ENCODE results near the gene CTNNA3.

The CTNNA3 gene

DNA sequence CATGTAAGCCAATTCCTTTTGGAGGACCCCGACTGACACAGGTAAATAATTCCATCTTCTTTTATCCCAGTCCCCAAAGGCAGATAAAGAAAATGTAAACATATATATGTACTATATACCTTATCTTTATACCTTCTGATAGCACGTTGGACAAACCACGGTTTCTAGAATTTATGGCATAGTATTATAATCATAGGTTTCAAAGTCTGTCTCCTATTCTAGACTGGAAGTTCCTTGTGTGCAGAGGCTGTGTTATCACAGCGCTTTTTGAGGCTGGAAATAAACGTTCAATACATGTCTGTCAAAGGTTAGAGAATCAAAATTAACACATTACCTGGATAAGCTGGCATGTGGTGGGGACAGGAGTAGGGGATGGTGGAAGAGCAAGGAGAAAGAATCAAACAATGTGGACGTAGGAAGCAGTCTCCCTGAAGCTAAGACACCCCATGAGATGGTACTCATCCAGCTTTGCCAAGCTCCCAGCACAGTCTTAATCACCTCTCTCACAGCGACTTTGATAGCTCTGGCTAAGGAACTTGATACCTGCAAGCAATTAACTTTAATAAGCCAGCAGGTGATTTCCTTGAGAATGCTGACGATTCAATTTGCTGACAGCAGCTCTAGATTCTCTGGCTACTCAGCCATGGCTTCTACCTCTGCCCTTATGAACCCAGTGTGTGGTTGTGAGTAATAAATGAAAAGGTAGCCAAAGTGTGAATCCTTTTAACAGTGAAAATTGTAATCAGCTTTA is 978.6 kb downstream of the CTNNA3 start:
- in situ Hi-C loops (cut with HindIII; ENCODE audit: low sequenced_read_pairs), result no loop called here

DNA sequence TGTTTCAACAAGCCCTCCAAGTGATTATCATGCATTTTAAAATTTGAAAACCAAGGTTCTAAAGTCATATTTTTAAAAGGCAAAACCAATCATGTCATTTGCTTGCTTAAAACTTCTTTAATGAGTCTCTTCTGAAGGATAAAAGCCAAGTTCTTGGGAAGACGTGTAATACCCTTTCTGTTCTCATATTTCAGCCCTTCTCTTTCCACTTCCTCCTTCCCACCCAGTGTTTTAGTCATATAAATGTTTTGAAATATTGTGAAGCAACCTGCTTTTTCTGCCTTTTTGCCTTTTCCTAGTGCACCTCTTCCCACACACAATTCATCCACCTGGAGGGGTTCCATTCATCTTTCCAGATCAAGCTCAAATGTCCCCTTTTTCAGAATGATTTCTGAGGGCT is 981.3 kb downstream of the CTNNA3 start:
- in situ Hi-C loops (cut with HindIII; ENCODE audit: low sequenced_read_pairs), result no loop called here

DNA sequence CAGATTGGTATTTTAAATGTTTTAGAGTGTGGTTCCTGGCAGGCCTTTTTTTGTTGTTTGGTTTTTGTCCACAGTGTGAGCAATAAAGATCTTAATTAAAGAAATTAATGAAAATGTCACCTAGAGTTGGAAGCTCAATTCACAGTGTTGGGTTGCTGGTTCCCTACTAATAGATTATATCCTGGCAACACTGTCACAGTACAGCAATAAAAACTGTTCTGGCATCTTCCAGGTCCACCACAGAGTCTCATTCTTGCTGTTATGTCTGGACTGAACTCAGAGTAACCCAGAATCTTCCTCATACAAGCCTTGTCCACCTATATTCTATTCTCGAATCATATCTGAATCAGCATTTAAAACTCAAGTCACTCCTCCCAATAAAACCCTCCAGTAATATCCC is 982.6 kb downstream of the CTNNA3 start:
- in situ Hi-C loops (cut with HindIII; ENCODE audit: low sequenced_read_pairs), result no loop called here

DNA sequence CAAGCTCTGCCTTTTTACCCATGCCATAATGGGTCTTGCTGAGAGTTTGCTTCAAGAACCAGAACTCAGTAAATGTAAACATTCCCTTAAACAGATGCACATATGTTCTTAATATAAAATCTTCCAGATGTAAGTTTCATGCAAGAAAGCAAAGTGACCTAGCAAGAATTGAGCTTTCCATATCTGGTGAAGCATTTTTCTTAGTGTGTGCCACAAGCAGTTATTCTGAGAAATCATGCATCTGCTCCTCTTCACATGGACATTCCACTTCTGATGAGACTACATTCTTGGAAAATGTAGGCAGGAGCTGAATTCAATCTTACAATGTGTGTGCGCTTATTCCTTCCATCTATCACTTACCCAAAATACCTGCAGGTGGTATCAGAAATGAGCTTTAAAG is 997.9 kb downstream of the CTNNA3 start:
- in situ Hi-C loops (cut with HindIII; ENCODE audit: low sequenced_read_pairs), result no loop called here

DNA sequence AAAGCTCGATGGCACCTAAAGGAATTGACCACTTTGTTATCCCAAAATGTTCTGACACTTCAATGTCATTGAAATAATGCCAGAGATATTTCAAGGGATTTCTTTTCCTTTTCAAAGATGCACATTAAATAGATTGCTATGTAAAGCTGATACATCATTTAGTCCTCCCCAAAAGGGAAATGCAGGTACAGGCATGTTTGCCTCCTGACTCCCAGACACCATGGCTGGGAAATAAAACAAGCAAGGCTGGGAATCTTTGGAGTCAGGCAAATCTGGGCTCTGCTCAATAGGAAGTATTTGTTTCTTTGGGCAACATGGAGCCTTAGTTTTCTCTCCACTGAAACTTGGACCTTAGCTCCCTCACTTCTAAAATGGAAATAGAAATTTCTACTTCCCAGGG is 1000.9 kb downstream of the CTNNA3 start:
- in situ Hi-C loops (cut with HindIII; ENCODE audit: low sequenced_read_pairs), result no loop called here

DNA sequence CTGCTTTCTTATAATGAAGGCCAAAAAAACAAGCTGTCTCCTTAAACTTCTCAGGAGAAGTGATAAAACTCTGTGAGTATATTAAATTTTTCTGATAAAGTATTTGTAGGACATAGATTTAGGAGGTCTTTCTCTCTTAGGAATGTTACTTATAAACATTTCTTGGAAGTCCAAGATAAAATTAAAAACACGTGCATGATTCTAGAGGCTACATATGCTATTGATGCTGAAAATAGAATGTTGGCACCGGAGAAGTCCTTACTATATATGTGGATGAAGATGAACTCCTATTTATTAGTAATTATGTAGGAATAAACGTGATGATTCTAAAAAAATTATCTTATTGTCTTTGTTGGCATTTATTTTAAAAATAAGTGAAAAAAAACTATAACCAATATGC is 1011.4 kb downstream of the CTNNA3 start:
- in situ Hi-C loops (cut with HindIII; ENCODE audit: low sequenced_read_pairs), result no loop called here

DNA sequence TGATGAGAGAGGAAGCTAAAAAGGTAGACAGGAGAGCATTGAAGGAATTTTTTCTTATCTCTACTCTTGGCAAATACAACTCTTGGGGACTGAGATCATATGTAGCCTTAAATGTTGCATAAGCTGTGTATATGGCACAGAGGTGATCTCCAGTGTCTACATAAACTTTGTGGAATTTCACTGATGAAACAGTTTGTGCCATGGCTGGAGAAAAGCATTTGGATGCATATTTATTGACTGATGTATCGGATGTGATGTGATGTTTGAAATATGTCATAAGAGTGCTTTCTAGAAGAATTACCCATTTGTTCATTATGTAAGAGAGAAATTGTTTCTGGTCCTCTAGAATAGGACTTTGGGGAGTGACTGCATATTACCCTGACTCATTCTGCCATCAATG is 1015.1 kb downstream of the CTNNA3 start:
- in situ Hi-C loops (cut with HindIII; ENCODE audit: low sequenced_read_pairs), result no loop called here

DNA sequence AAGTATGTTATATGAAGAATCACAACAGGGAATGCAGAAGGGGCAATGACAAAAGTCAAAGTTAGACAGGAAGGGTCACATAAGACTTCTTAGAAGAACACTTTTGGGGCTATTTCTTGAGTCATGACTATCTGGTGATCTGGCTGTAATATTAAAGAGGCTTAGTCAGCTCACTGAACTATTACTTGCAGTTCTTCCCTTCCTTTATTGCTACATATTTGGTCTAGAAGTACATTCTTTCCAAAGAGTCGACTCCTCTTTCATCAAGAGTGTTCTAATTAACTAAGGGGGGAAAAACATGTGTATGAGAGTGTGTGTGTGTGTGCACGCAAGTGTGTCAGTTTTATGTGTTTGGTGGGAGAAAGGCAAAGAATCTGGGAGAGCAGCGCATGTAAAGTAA is 1017.5 kb downstream of the CTNNA3 start:
- in situ Hi-C loops (cut with HindIII; ENCODE audit: low sequenced_read_pairs), result no loop called here

DNA sequence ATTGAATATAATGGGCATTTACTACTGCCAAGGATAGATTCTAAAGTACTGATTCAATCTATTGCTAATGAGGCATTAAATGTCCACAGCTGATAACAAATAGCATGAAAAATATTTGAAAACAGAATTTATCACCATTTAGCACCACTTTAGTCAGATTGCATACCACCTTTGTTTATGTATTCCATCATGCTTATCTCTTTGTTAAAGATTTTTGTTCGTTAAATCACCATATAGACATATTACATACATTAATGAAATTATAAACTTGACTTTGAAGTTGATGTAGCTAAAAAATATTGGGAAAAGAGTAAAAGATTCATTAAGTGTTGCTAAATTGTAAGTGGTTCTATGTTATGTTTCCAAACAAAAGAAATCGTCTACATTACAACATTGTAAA is 1022.9 kb downstream of the CTNNA3 start:
- in situ Hi-C loops (cut with HindIII; ENCODE audit: low sequenced_read_pairs), result no loop called here

DNA sequence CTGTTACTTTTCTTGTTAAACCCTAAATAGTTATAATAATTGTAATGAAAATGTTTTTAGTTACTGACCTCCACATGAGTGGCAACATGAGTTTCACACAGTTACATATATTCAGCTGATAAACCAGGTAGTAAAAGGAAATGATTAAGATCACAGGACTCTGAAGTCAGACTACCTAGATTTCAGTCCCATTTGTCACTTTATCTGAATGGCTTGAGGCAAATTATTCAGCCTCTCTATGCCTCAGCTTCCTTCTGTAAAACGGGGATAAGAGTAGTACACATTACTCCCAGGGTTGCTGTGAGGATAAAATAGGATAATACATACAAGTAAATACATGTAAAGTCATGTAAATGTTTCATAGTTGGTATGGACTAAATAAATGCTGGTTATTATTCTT is 1024.4 kb downstream of the CTNNA3 start:
- in situ Hi-C loops (cut with HindIII; ENCODE audit: low sequenced_read_pairs), result no loop called here

DNA sequence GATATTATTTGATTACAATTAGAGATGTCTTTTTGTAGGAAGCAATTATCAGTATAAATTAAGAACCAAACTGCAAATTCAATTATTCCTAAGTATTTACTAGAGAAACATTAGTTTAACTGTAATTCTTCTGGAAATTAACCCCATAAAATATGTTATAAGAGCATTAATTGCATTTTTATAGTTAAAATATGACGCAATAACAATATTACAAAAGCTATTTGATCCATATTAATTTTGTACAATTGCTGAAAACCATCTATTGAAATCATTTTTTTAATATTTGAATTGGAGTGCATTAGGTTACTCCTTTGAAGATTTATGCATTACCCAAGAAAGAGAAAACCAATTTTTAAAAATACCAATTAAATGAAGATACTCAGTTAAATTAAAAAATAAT is 1024.9 kb downstream of the CTNNA3 start:
- in situ Hi-C loops (cut with HindIII; ENCODE audit: low sequenced_read_pairs), result no loop called here

DNA sequence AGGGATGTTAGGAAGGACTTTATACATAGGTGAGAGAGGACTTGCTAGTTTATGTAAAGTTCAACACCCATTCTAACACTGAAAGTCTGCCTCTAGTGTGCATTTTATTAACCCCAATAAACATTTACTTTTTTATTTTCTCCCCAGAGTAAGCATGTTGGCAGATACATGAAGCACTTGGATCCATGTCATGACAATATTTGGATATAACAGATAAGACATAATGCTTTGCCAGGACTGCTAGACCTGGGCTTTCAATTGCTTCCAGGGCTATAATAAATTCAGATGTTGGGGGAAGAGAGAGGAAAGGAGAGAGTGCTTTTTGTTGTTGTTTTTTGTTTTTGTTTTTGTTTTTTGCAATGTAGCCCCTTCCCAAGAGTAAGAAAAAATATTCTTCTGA is 1039.5 kb downstream of the CTNNA3 start:
- in situ Hi-C loops (cut with HindIII; ENCODE audit: low sequenced_read_pairs), result no loop called here

DNA sequence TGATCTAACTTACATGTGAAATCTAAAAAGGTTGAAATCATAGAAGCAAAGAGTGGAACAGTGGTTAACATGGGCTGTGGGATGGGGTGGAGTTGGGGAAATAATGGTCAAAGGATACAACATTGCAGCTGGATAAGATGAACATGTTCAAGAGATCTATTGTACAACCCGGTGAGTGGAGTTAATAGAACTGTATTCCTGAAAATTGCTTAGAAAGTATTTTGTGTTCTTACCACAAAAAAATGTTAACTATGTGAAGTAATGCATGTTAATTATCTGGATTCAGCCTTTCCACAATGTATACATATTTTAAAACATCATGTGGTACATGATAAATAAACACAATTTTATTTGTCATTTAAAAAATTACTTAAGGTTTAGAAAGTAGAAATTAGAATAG is 1041.1 kb downstream of the CTNNA3 start:
- in situ Hi-C loops (cut with HindIII; ENCODE audit: low sequenced_read_pairs), result no loop called here

DNA sequence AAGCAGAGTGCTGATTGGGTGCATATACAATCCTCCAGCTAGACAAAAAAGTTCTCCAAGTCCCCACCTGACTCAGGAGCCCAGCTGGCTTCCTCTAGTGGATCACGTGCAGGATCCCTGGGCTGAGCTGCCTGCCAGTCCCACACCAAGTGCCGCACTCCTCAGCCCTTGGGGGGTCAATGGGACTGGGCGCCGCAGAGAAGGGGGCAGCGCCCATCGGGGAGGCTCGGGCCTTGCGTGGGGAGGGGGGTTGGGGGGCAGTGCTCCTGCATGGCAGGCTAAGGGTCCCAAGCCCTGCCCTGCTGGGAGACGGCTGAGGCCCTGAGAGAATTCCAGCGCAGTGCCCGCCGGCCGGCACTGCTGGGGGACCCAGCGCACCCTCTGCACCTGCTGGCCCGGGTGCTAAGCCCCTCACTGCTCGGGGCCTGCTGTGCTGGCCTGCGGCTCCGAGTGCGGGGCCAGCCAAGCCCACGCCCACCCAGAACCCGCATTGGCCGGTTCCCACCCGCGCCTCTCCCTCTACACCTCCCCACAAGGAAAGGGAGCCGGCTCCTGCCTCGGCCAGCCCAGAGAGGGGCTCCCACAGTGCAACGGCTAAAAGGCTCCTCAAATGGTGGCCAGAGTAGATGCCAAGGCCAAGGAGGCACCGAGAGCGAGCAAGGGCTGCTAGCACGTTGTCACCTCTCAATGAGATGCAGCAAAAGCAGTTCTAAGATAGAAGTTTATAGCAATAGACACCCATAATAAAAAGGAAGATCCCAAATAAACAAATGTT is 1044.5 kb downstream of the CTNNA3 start:
- in situ Hi-C loops (cut with HindIII; ENCODE audit: low sequenced_read_pairs), result no loop called here

DNA sequence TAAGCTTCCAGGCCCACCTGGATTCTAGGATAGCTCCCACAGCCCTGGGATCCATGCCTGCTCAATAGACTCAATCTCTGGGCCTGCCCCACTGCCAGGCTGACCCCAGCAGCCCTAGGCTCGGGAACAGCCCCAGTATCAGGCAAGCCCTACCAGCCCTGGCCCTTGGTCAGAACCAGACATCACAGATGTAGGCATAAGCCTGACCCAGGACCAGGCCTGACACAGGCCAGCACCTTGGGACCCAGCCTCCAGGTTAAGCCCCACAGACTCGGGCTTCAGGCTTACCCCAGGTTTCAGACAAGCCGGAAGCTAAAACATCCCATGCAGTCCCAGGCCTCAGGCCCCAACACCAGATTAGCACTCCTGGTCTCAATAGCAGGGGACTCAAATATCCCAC is 1046.4 kb downstream of the CTNNA3 start:
- in situ Hi-C loops (cut with HindIII; ENCODE audit: low sequenced_read_pairs), result no loop called here

DNA sequence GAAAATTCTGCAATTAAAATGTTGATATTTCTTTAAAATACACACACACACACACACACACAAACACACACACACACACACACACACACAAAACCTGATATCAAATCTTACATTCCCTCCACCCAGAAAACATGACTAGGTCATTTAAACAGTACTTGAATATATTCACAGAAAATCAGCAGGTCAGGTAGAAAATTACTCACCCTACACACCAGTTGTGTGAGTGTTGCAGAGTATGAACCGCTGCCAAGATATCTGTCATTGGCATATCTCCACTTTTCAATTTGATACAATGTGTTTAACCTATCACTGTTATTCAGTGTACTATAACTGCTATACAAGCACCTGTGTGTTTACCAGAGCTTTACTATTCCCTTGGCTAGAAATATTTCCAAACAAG is 1053.8 kb downstream of the CTNNA3 start:
- in situ Hi-C loops (cut with HindIII; ENCODE audit: low sequenced_read_pairs), result no loop called here

DNA sequence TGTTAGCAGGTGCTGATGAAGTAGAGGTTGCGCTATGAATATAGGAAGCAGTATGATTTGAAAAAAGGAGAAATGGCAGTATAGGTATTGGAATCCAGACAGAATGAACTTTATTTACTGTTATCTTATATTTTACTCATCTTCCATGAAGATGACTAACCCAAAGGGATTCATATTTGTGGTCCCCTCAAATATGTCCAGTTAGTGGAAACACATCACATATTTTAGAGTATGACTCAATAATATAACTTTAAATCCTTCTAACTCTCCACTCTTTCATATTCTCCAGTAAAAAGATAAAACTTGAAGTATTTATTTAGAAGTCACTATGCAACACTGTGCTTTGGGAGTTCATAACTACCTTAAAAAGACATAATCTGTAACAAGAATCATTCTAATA is 1056.6 kb downstream of the CTNNA3 start:
- in situ Hi-C loops (cut with HindIII; ENCODE audit: low sequenced_read_pairs), result no loop called here

DNA sequence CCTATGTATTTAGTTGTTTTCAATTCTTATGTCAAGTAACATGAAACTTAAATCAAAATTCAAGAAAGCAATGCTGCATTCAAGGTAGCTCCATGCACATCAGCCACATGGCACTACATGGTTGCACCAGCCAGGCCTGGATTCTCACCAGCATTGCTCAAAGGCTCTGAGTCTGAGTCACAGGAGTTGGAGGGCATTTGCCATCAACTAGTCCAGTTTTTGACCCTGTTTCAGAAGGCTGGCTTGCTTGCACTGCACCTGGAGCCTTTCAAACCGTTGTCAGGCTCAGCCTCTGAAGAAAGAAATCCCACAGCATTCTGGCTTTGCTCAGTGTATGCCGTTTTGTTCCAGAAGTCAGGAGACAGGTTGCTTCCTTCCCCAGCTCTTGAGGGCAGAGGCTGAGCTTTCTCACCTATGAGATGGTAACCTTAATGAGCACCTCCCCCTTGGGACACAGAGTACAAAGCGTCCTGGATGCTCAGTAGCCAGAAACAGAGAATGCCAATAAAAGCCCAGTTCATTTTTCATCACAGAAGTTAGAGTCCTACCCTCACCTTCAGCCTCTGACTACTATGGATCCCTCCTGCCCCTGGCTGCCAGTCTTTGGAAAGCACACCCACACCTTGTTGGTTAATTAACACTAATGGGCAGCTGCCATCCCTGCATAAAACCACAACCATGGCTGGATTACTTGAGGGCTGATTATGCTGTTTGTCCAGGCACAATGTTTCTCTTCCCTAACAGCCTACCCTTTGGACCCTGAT is 1058.5 kb downstream of the CTNNA3 start:
- in situ Hi-C loops (cut with HindIII; ENCODE audit: low sequenced_read_pairs), result no loop called here

DNA sequence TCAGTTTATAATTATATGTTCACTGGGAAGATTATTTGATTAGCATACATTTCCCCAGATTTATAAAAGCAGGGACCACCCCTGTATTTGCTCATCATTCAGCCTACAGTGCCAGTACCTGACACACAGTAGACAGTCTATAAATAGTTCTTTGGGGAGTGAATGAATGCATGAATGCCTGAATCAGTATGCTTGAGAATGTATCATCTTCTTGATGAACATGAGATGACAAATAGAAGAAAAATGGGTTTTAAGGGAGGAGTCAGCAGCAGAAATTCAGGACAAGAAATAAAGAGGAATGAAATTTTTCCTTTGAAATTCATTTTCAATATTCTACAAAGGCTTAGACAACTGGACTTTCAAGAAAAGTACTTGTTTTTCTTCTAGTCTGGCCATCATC is 1066.0 kb downstream of the CTNNA3 start:
- in situ Hi-C loops (cut with HindIII; ENCODE audit: low sequenced_read_pairs), result no loop called here

DNA sequence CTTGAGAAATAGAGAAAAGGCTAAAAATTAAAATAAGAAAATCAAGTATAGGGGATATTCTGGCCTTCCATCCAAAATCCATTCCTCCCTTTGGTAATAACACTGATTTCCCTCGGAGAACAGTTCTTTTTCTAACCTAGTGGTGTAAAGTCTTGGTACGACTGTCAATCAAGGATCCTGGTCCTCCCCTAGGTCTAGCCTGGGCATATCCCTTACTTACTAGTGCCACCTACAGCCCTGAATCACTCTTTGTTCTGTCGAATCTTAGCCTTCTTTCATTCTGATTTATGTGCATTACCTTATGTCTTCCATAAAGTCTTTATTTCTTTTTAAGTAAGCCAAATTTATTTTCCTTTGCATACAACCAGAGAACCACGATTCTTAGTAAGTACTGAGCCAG is 1068.8 kb downstream of the CTNNA3 start:
- in situ Hi-C loops (cut with HindIII; ENCODE audit: low sequenced_read_pairs), result no loop called here

DNA sequence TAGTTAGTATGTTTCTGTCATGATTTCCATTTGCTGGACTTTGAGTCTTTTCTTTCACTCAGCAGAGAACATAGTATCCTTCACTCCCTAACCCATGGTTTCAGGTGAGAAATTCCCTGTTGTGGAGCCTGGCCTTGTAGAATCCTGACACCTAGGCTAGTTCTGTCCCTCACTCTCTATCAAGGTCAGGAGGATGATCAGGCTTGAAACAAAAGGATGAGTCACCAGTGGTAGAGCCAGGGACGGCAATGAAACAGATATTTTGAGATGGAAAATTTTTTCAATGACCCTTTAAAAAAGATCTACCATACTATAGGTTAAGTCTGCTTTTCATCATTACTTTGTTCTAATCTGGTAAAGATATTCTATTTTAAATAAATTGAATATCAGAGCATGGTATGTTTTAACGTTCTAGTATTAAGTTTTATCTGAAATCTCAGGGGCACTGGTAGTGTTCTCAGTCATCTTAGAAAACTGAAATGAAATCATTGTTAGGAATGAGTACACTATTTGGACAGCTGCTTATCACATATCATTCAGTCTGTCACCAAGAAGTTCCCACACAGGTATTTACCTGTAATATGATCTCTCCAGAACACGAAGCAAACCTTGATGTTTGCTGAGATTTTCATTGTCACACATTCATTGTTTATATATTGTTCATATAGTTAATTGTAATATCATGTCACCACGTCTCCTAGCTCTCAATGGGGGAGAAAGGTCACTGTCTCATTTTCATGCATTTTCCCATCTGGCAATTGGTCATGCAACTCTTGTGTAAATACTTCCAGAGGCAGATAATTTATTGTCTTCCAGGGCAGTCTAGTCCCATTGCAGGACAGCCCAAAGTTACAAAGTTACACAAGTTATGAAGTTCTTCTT is 1070.0 kb downstream of the CTNNA3 start:
- in situ Hi-C loops (cut with HindIII; ENCODE audit: low sequenced_read_pairs), result no loop called here
